GM12872 (cell line): ENCODE results near the gene SIGLEC1.

ENCODE experiments used
- CTCF ChIP-seq: IDR thresholded peaks from 3 replicates; pipeline ENCODE4 v1.5.1; 2011; ENCODE audit warnings: low read depth, mild to moderate bottlenecking, low read length, moderate library complexity; ENCODE audit not compliant: insufficient read depth

Gene SIGLEC1

GRCh38 chr20:3674447-3674846, 38.0 kb downstream of the SIGLEC1 start:
- TF ChIP-seq CTCF = no peak

- no peak for TF ChIP-seq CTCF
Observed at GRCh38 chr20:3673221-3674070, 39.0 kb downstream of the SIGLEC1 start.

GRCh38 chr20:3672547-3673171, 39.7 kb downstream of the SIGLEC1 start:
- TF ChIP-seq CTCF = no peak

GRCh38 chr20:3671986-3672546, 40.3 kb downstream of the SIGLEC1 start:
- no peak for TF ChIP-seq CTCF

- no peak for TF ChIP-seq CTCF
Observed at GRCh38 chr20:3670945-3671344, 41.5 kb downstream of the SIGLEC1 start.

GRCh38 chr20:3670511-3670910, 41.9 kb downstream of the SIGLEC1 start:
- TF ChIP-seq CTCF = no peak

- TF ChIP-seq CTCF = no peak
Observed at GRCh38 chr20:3669710-3670367, 42.6 kb downstream of the SIGLEC1 start.
